Endothelial cell of umbilical vein (primary cell): ENCODE measurements around the gene VSX1. TPM values are rescaled to one million over a fixed set of nuclear protein-coding genes. Genes with fewer than 3 reads are reported as not detected.

Experiments
- BruUV-seq: library from RNA; stranded (reverse); fragments of 400-500 nt; replicated peaks from 2 replicates; lab custom pipeline; 2021; lab: Mats Ljungman, UMichigan
- CTCF ChIA-PET: fragments of 300-600, 350-600 bp; sonication (Branson Sonifier 250); formaldehyde crosslinking; loops from one replicate; lab custom pipeline; 2021; ENCODE audit warnings: antibody characterized with exemption, inconsistent platforms; lab: Charles Lee
- POLR2A ChIA-PET: fragments of 300-600, 350-600 bp; sonication (Branson Sonifier 250); formaldehyde crosslinking; loops from one replicate; lab custom pipeline; 2021; ENCODE audit warnings: antibody characterized with exemption, inconsistent platforms; lab: Charles Lee
- DNase-seq: peaks from one replicate; pipeline ENCODE4 v3.0.0-alpha.2; 2011; ENCODE audit warnings: low read depth, low spot score
- FAIRE-seq: peaks from 2 replicates; lab custom pipeline; 2011; peaks lifted over from hg19 to GRCh38; lab: Jason Lieb, UNC
- H2AFZ ChIP-seq: 2 replicates; pipeline ENCODE4 v1.6.0; 2012; ENCODE audit warnings: low read depth, low read length, control low read depth, inconsistent platforms
- H3K27ac ChIP-seq: 2 replicates; pipeline ENCODE4 v1.5.1; 2011; ENCODE audit warnings: low read depth, mild to moderate bottlenecking, control low read depth, low read length, moderate library complexity; ENCODE audit not compliant: insufficient read depth
- H3K27me3 ChIP-seq, 2 experiments: 2 replicates each; pipeline versions ENCODE4 v1.6.0 to v1.6.1; 2011; ENCODE audit warnings: low read length in 2 of 2, mixed read lengths in 1 of 2; ENCODE audit not compliant: control insufficient read depth in 2 of 2, insufficient read depth in 2 of 2
- H3K36me3 ChIP-seq, 2 experiments: 2 replicates in 1 of 2; 3 replicates in 1 of 2; pipeline ENCODE4 v1.5.1; 2011; ENCODE audit warnings: low read length in 2 of 2, mild to moderate bottlenecking in 1 of 2, moderate library complexity in 1 of 2; ENCODE audit not compliant: control insufficient read depth in 2 of 2, insufficient read depth in 2 of 2; ENCODE audit errors: extremely low read depth in 1 of 2
- H3K4me1 ChIP-seq: 3 replicates; pipeline ENCODE4 v1.5.1; 2011; ENCODE audit warnings: mild to moderate bottlenecking, low read length; ENCODE audit not compliant: control insufficient read depth, insufficient read depth; ENCODE audit errors: extremely low read depth
- H3K4me2 ChIP-seq: 2 replicates; pipeline ENCODE4 v1.6.1; 2011; ENCODE audit warnings: low read length, control low read depth, mixed read lengths; ENCODE audit not compliant: insufficient read depth
- H3K4me3 ChIP-seq, 3 experiments: fragments of 200-600 bp in 1 of 3; sonication (generic), shearing (Covaris generic) in 1 of 3; replicated peaks in 1 of 3; 2 replicates each; pipeline ENCODE4 v1.5.1; 2011 to 2016; ENCODE audit warnings: control low read depth in 3 of 3, low read length in 3 of 3, mild to moderate bottlenecking in 2 of 3, inconsistent platforms in 1 of 3, low read depth in 1 of 3, moderate library complexity in 1 of 3; ENCODE audit not compliant: insufficient read depth in 1 of 3
- H3K79me2 ChIP-seq: 2 replicates; pipeline ENCODE4 v1.6.0; 2012; ENCODE audit warnings: low read length, inconsistent platforms; ENCODE audit not compliant: control insufficient read depth, insufficient read depth
- H3K9ac ChIP-seq: replicated peaks from 2 replicates; pipeline ENCODE3; 2011; ENCODE audit warnings: low read length, control low read depth; ENCODE audit not compliant: insufficient read depth; ENCODE audit errors: extremely low read depth
- H3K9me1 ChIP-seq: replicated peaks from 3 replicates; pipeline ENCODE4 v1.6.0; 2011; ENCODE audit warnings: mild to moderate bottlenecking, low read length; ENCODE audit not compliant: control insufficient read depth, insufficient read depth; ENCODE audit errors: extremely low read depth
- H3K9me3 ChIP-seq: replicated peaks from 2 replicates; pipeline ENCODE4 v1.5.1; 2012; ENCODE audit warnings: low read length, inconsistent platforms; ENCODE audit not compliant: control insufficient read depth, insufficient read depth
- H4K20me1 ChIP-seq: replicated peaks from 2 replicates; pipeline ENCODE3; 2011; ENCODE audit warnings: mild to moderate bottlenecking, low read length; ENCODE audit not compliant: control insufficient read depth, insufficient read depth; ENCODE audit errors: extremely low read depth
- CTCF ChIP-seq, 2 donors: IDR thresholded peaks; 1 replicate in 1 of 2; 2 replicates in 1 of 2; pipeline ENCODE4 v1.5.1; 2011; ENCODE audit warnings: low read length in 2 of 2, mild to moderate bottlenecking in 2 of 2, moderate library complexity in 2 of 2, control low read depth in 1 of 2, inconsistent platforms in 1 of 2, low read depth in 1 of 2; ENCODE audit not compliant: insufficient read depth in 1 of 2; ENCODE audit errors: extremely low read depth in 1 of 2
- FOS ChIP-seq: IDR thresholded peaks from 2 replicates; pipeline ENCODE4 v1.6.1; 2011; ENCODE audit warnings: mild to moderate bottlenecking, low read length, moderate library complexity, borderline replicate concordance; ENCODE audit not compliant: insufficient read depth
- GATA2 ChIP-seq: IDR thresholded peaks from 2 replicates; pipeline ENCODE4 v1.7.0; 2011; ENCODE audit warnings: low read depth, mild to moderate bottlenecking, moderate library complexity, mixed read lengths, low read length; ENCODE audit not compliant: insufficient read length, insufficient read depth
- JUN ChIP-seq: IDR thresholded peaks from 2 replicates; pipeline ENCODE4 v1.6.1; 2011; ENCODE audit warnings: borderline replicate concordance, low read depth; ENCODE audit not compliant: insufficient read length, insufficient read depth
- MAX ChIP-seq: IDR thresholded peaks from 2 replicates; pipeline ENCODE4 v1.6.1; 2011; ENCODE audit not compliant: insufficient read depth, insufficient read length
- MYC ChIP-seq: IDR thresholded peaks from one replicate; pipeline ENCODE4 v1.6.1; 2011; ENCODE audit warnings: mild to moderate bottlenecking, low read depth, low read length
- POLR2A ChIP-seq: IDR thresholded peaks from 2 replicates; pipeline ENCODE4 v1.6.1; 2012; ENCODE audit warnings: low read depth, mild to moderate bottlenecking, control low read depth, low read length
- POLR2AphosphoS5 ChIP-seq: IDR thresholded peaks from 2 replicates; pipeline ENCODE4 v1.6.1; 2012; ENCODE audit warnings: low read depth, mild to moderate bottlenecking, control low read depth, low read length, moderate library complexity; ENCODE audit not compliant: insufficient read depth
- dilution Hi-C: fragments of 300-500 bp; cut with MboI; formaldehyde crosslinking; loops from one replicate; pipeline ENCODE4 v1.15.0; 2019; ENCODE audit warnings: low sequenced_read_pairs; ENCODE audit not compliant: extremely low pct_ligation_motif_present
- intact Hi-C: fragments of 100-400 bp; cut with micrococcal nuclease; formaldehyde crosslinking; loops from one replicate; pipeline ENCODE4 v1.10.0; 2022
- polyA plus RNA-seq, 4 experiments: library from polyadenylated mRNA; depleted of rRNA in 3 of 4; stranded (reverse) in 3 of 4; unstranded in 1 of 4; fragments of >200 nt; gene quantifications; 2 replicates each; pipeline versions ENCODE4 v1.2.1 to v1.2.3, GENCODE V29; 2011 to 2012; ENCODE audit warnings: missing spikeins in 1 of 4
- total RNA-seq: library from RNA; stranded (reverse); gene quantifications from 2 replicates; pipeline ENCODE4 v1.2.3, GENCODE V29; 2021

The VSX1 gene
- total and polyA plus RNA-seq, 2 donors (not counting 3 experiments of a cell fraction or from before 2014, with no cell fraction given) = not detected

- H3K36me3 ChIP-seq = no peaks in the 10 kb centered on the region
- H3K9ac ChIP-seq = no peak overlapping the region
- H3K27ac ChIP-seq = no peak overlapping the region
- intact Hi-C loops = no loop called here
- H3K4me3 ChIP-seq = no peak overlapping the region
- BruUV-seq = no TSS peak
- dilution Hi-C loops = no loop called here
- no peak for DNase-seq
- ChIA-PET CTCF (no interaction called here), POLR2A (no interaction called here)
- peaks cover 44 to 69% of the 10 kb centered on the region in 2 experiments for H3K27me3 ChIP-seq
- H3K9me3 ChIP-seq = no peaks in the 10 kb centered on the region
- no peaks in the 10 kb centered on the region for H3K9me1 ChIP-seq
- no peaks in the 10 kb centered on the region for H3K4me1 ChIP-seq
- TF ChIP-seq MYC (no peak), MAX (no peak), FOS (no peak)
- FAIRE-seq = no peak
- no peak overlapping the region for H2AFZ ChIP-seq
- no peaks in the 10 kb centered on the region for H4K20me1 ChIP-seq
- no peak overlapping the region for H3K4me2 ChIP-seq
- H3K79me2 ChIP-seq = no peaks in the 10 kb centered on the region
Observed at GRCh38 chr20:25076201-25076600, 5.7 kb downstream of the VSX1 start.

GRCh38 chr20:25073544-25073943, 8.4 kb downstream of the VSX1 start:
- POLR2A ChIA-PET = no interaction called here
- dilution Hi-C loops = no loop called here
- TF ChIP-seq MAX (no peak), FOS (no peak), MYC (no peak), POLR2AphosphoS5 (no peak), JUN (no peak), CTCF (IDR thresholded peaks at IDR 0.05; ENCODE audit: extremely low read depth in 1 of 2, insufficient read depth in 1 of 2, low read depth in 1 of 2, low read length in 2 of 2) (no peak), POLR2A (no peak), GATA2 (no peak)
- Histone ChIP-seq H4K20me1 (no peaks in the 10 kb centered on the region), H3K9me3 (no peaks in the 10 kb centered on the region), H3K9ac (no peak overlapping the region), H3K79me2 (no peaks in the 10 kb centered on the region), H3K4me1 (no peaks in the 10 kb centered on the region), H3K36me3 (no peaks in the 10 kb centered on the region), H3K4me3 (no peak overlapping the region), H3K4me2 (no peak overlapping the region), H3K27me3 (peaks cover 32 to 47% of the 10 kb centered on the region in 2 experiments), H2AFZ (no peak overlapping the region), H3K9me1 (no peaks in the 10 kb centered on the region), H3K27ac (no peak overlapping the region)
- CTCF ChIA-PET = no interaction called here
- intact Hi-C loops = no loop called here
- FAIRE-seq (no peak), DNase-seq (no peak)
- no TSS peak for BruUV-seq
